Endothelial cell (in vitro differentiated cells): ENCODE data around the gene NPPC. TPM values are rescaled to one million over a fixed set of nuclear protein-coding genes. Genes with fewer than 3 reads are reported as not detected.

ENCODE experiments used
- DNase-seq: peaks from one replicate; pipeline ENCODE4 v3.0.0; 2021; ENCODE audit warnings: low spot score
- H3K27ac Mint-ChIP-seq: one replicate; pipeline ENCODE4 v1.8.0; 2021; ENCODE audit warnings: mixed read lengths, inconsistent platforms; ENCODE audit not compliant: unreplicated experiment
- H3K27me3 Mint-ChIP-seq: one replicate; pipeline ENCODE4 v1.8.0; 2021; ENCODE audit warnings: mild to moderate bottlenecking, moderate library complexity, mixed read lengths, inconsistent platforms; ENCODE audit not compliant: unreplicated experiment
- H3K36me3 Mint-ChIP-seq: one replicate; pipeline ENCODE4 v1.8.0; 2021; ENCODE audit warnings: mild to moderate bottlenecking, low read depth, mixed read lengths, inconsistent platforms; ENCODE audit not compliant: unreplicated experiment
- H3K4me1 Mint-ChIP-seq: one replicate; pipeline ENCODE4 v1.8.0; 2021; ENCODE audit warnings: mild to moderate bottlenecking, mixed read lengths, inconsistent platforms; ENCODE audit not compliant: unreplicated experiment
- H3K4me3 Mint-ChIP-seq: one replicate; pipeline ENCODE4 v1.8.0; 2021; ENCODE audit warnings: mild to moderate bottlenecking, mixed read lengths, inconsistent platforms; ENCODE audit not compliant: unreplicated experiment
- H3K9me3 Mint-ChIP-seq: one replicate; pipeline ENCODE4 v1.8.0; 2021; ENCODE audit warnings: mixed read lengths, inconsistent platforms; ENCODE audit not compliant: unreplicated experiment
- CTCF ChIP-seq: fragments of 200-600 bp; sonication (generic); IDR thresholded peaks from one replicate; pipeline ENCODE4 v1.5.0; 2021; ENCODE audit warnings: antibody characterized with exemption; ENCODE audit not compliant: unreplicated experiment
- total RNA-seq: library from RNA; stranded (reverse); fragmentation: NEBNext Ultra II Directional; extraction: Animal tissue kit (Norgen Biotek cat#: 25700); gene quantifications from one replicate; pipeline ENCODE4 v1.2.1, GENCODE V29; 2021; ENCODE audit not compliant: unreplicated experiment

The NPPC gene
- total RNA-seq, 1 donor from 2014 or later: 11.4 TPM

- no peak overlapping the region for H3K4me3 Mint-ChIP-seq
- no peak overlapping the region for H3K27ac Mint-ChIP-seq
- H3K9me3 Mint-ChIP-seq: no peaks in the 10 kb centered on the region
- no peak for DNase-seq
- TF ChIP-seq CTCF: no peak
- H3K4me1 Mint-ChIP-seq: peaks cover 34% of the 10 kb centered on the region
- H3K36me3 Mint-ChIP-seq: peaks cover 8% of the 10 kb centered on the region
- peaks cover 7% of the 10 kb centered on the region for H3K27me3 Mint-ChIP-seq
Measured at GRCh38 chr2:231923010-231923344, 3.2 kb downstream of the NPPC start.

- TF ChIP-seq CTCF: no peak
- H3K36me3 Mint-ChIP-seq: peaks cover 8% of the 10 kb centered on the region
- H3K4me1 Mint-ChIP-seq: peaks cover 29% of the 10 kb centered on the region
- no peak overlapping the region for H3K27ac Mint-ChIP-seq
- no peaks in the 10 kb centered on the region for H3K9me3 Mint-ChIP-seq
- H3K4me3 Mint-ChIP-seq: no peak overlapping the region
- DNase-seq: no peak
- H3K27me3 Mint-ChIP-seq: peaks cover 7% of the 10 kb centered on the region
Measured at GRCh38 chr2:231922311-231923009, 3.7 kb downstream of the NPPC start.

- H3K27ac Mint-ChIP-seq: no peak overlapping the region
- H3K4me1 Mint-ChIP-seq: peaks cover 26% of the 10 kb centered on the region
- H3K4me3 Mint-ChIP-seq: no peak overlapping the region
- H3K9me3 Mint-ChIP-seq: no peaks in the 10 kb centered on the region
- TF ChIP-seq CTCF: no peak
- H3K27me3 Mint-ChIP-seq: peaks cover 6% of the 10 kb centered on the region
- peaks cover 8% of the 10 kb centered on the region for H3K36me3 Mint-ChIP-seq
- no peak for DNase-seq
Measured at GRCh38 chr2:231920795-231921194, 5.4 kb downstream of the NPPC start.

- TF ChIP-seq CTCF: no peak
- Mint-ChIP-seq H3K27me3 (peaks cover 6% of the 10 kb centered on the region), H3K9me3 (no peaks in the 10 kb centered on the region), H3K36me3 (peaks cover 8% of the 10 kb centered on the region), H3K27ac (no peak overlapping the region), H3K4me3 (no peak overlapping the region), H3K4me1 (peaks cover 26% of the 10 kb centered on the region)
- DNase-seq: no peak
Measured at GRCh38 chr2:231920366-231920765, 5.8 kb downstream of the NPPC start.

- Mint-ChIP-seq H3K27me3 (peaks cover 5% of the 10 kb centered on the region), H3K27ac (peak overlapping the region; percentile 13), H3K9me3 (no peaks in the 10 kb centered on the region), H3K4me1 (peaks cover 25% of the 10 kb centered on the region), H3K36me3 (peaks cover 8% of the 10 kb centered on the region), H3K4me3 (no peak overlapping the region)
- DNase-seq: no peak
- no peak for TF ChIP-seq CTCF
Measured at GRCh38 chr2:231919341-231920035, 6.7 kb downstream of the NPPC start.
